Dermis microvascular lymphatic vessel endothelial cell (primary cell): Measurements from ENCODE around the gene NIPAL3. TPM values are rescaled to one million over a fixed set of nuclear protein-coding genes. Genes with fewer than 3 reads are reported as not detected.
"Not testable (repeated sequence)": the region's sequence is repeated elsewhere in the genome, so short reads cannot be mapped to it uniquely, and the experiment has no call there.

Source experiments
- DNase-seq, 2 donors: peaks; one replicate each; pipeline versions ENCODE4 v3.0.0 to v3.0.0-alpha.2; 2010; ENCODE audit warnings: low read depth in 2 of 2
- total RNA-seq: library from RNA; depleted of rRNA; stranded (reverse); fragments of >200 nt; gene quantifications from 2 replicates; pipeline ENCODE4 v1.2.1, GENCODE V29; 2014

NIPAL3 gene
- total RNA-seq, 1 donor from 2014 or later, result 13.2 TPM

DNA sequence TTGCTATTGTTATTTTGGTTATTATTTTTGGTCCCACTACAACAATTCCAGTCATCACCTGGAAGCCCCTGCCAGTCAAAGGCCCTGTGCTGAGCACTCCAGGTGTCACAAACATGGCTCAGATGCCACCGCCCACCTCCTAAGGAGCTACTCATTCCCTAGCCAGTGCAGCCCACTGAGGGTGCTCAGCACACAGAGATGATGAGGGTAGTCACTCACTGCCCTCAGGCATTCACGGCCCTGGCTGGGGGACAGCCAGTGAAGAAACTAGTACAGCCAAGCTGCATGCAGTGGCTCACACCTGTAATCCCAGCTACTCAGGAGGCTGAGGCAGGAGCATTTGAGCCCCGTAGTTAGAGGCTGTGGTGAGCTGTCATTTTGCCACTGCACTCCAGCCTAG lies 42.3 kb downstream of the NIPAL3 start:
- no peak for DNase-seq

- no peak for DNase-seq
Observed at GRCh38 chr1:24459551-24460266, 44.1 kb downstream of the NIPAL3 start.

GRCh38 chr1:24462128-24462527 lies 46.5 kb downstream of the NIPAL3 start:
- DNase-seq, result not testable (repeated sequence)

DNA sequence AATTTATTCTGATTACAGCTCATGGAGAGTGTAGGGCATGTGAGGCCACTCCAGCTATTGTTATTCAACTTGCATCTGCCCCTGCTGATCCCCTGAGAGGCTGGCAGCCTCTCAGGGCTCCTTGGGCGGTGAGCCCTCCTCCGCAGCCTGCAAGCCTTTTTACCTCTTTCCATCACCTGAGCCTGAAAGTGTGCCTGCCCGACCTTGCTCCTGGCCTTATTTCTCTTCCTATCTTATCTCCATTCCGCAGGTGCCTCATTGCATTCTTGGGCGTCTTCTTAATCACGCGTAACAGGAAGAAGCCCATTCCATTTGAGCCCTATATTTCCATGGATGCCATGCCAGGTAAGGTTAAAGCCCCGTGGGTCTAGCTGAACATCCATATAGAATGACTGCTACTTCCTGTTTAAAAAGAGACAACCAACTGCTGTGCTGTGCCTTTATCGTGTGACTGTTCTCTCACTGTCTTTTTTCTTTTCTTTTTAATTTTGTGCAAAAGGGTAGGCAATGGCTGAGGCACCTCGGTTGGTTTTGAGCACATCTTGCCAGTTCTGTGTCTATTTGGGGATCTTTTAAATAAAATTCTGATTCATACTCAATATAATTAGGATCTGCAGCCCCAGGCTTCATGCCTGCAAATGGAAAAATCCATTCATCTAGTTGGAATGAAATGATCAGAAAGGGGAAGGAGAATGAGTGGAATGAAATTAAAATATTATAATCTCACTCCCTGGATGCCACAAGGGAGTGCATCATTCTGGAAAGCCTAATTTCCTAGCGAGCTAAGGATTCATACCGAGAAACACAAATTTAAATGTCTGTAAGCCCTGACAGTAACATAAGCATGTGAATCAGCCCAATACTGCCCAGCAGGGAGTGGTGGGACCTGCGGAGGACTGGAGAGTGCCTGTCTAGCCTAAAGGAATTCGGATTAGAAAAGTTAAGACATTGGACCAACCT lies 48.5 kb downstream of the NIPAL3 start:
- DNase-seq, result no peak

DNA sequence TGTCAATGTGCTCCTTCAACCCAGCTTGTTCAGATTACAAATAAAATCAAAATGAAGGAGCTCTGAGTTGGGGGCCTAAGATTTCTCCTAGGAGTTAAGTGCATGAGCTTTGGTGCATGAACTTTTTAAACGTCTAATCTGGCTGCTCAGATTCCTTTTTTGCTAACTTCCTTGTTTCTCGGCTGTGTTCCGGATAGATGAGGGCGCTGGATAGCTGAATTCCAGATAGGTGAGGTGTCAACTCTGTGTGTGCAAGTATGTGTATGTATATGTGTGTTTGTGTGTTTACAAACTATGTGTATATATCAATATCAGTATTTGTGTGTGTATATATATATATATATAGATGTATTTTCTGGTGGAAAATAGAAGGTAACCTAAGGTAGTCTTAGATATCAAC lies 49.5 kb downstream of the NIPAL3 start:
- DNase-seq, result no peak

GRCh38 chr1:24465638-24466037 lies 50.0 kb downstream of the NIPAL3 start:
- no peak for DNase-seq

GRCh38 chr1:24468685-24469316 lies 53.2 kb downstream of the NIPAL3 start:
- DNase-seq, result no peak

DNA sequence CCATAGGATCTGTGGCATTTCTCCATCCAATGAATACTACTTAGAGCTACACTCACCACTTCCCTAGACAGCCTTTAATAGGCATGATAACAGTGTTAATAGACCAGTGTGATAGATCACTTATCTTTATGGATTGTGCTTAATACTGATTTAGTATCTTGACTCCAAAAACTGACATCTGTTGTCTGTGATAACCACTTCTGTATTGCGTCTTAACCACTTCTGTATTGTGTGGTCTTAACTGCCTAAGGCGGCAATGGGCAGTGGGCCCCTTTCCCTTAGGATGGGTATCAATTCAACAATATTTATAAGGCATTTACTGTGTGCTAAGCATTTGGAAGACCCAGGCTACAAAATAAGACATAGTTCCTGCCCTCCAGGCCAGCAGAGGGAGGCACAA lies 55.0 kb downstream of the NIPAL3 start:
- no peak for DNase-seq

- no peak for DNase-seq
Observed at GRCh38 chr1:24472527-24473251, 57.1 kb downstream of the NIPAL3 start.

GRCh38 chr1:24474193-24474592 lies 58.6 kb downstream of the NIPAL3 start:
- no peak for DNase-seq

- no peak for DNase-seq
Observed at GRCh38 chr1:24475700-24476099, 60.1 kb downstream of the NIPAL3 start.

- DNase-seq, result no peak
Observed at GRCh38 chr1:24476571-24476970, 61.0 kb downstream of the NIPAL3 start.

DNA sequence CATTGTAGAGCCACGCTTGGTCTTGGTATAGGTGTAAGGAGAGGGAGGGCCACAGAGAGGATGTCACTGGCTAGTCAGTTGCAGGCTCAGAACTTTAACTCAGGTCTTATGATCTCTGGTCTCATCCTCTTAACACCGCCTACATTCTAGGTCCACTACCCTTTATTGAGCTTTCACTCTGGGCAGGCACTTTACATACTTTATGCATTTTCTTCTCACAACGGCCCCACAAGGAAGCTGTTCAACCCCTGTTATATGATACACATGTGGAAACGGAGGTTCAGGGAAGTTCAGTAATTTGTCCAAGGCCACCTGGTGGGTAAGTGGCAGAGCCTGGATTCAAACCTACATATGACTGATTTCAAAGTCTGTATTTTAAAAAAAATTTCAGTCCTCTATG lies 61.7 kb downstream of the NIPAL3 start:
- no peak for DNase-seq

GRCh38 chr1:24481101-24481500 lies 65.5 kb downstream of the NIPAL3 start:
- no peak for DNase-seq

GRCh38 chr1:24481843-24482610 lies 66.4 kb downstream of the NIPAL3 start:
- no peak for DNase-seq

DNA sequence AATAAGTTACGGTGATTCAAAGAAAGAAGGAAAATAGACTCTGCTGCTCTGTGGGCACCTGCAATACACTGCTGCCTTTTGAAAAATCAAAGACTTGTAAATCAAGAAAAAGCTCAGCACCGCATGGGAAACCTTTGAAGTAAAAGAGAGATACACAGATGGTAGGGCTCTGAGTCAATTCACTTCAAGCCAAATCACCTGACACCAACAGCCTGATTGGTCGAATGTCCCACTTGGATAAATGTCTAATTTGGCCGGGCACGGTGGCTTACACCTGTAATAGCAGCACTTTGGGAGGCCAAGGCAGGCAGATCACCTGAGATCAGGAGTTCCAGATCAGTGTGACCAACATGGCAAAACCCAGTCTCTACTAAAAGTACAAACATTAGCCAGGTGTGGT lies 67.8 kb downstream of the NIPAL3 start:
- no peak for DNase-seq

GRCh38 chr1:24484199-24484598 lies 68.6 kb downstream of the NIPAL3 start:
- no peak for DNase-seq

DNA sequence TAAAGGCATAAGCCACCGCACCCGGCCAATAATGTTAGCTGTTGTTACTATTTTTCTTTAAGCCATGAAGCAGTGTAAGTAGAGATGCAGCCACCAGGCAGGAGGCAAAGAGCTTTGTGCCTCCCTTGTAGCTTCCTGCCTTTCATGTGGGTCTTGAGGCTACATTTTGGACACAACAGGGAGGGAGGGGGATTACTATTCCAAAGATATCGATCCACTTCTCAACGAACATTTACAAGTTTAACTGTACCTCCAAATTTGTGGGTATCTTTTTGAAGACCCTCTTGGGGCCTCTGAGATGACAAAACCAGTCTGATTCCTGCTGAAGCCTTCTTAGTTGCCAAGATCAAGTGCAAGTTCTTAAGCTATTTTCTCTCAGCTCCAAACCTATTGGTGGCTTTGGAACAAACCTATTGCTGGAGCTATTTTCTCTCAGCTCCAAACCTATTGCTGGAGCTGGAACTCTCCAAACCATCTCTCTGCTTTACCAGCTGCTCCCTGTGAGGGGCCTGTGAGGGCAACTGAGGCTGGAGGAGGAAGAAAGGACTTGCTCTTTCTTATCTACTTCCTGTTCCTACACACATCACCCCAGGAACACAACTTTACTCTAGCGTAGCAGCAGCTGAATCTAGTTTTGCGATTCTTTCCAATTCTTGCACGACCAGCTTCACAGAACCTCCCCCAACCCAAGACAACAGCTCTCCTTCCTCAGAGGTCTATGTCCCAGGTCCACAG lies 70.9 kb downstream of the NIPAL3 start:
- DNase-seq, result no peak

- DNase-seq, result no peak
Observed at GRCh38 chr1:24487455-24487854, 71.9 kb downstream of the NIPAL3 start.

GRCh38 chr1:24488159-24488558 lies 72.6 kb downstream of the NIPAL3 start:
- DNase-seq, result not testable (repeated sequence)
